Activated CD4-positive, alpha-beta memory T cell treated with anti-CD3 and anti-CD28 coated beads for 36 hours (primary cell): ENCODE data around the gene STARD7. TPM values are rescaled to one million over a fixed set of nuclear protein-coding genes. Genes with fewer than 3 reads are reported as not detected.

Experiments
- CTCF ChIA-PET: fragments of 350-600 bp; sonication (Branson Sonifier 250); formaldehyde crosslinking; loops from one replicate; lab custom pipeline; 2021; ENCODE audit warnings: antibody characterized with exemption, inconsistent platforms; lab: Charles Lee
- POLR2A ChIA-PET: fragments of 350-600 bp; sonication (Branson Sonifier 250); formaldehyde crosslinking; loops from one replicate; lab custom pipeline; 2021; ENCODE audit warnings: antibody characterized with exemption; lab: Charles Lee
- DNase-seq: peaks from one replicate; pipeline ENCODE4 v3.0.0-alpha.2; 2020
- H3K27ac Mint-ChIP-seq: one replicate; pipeline ENCODE4 v1.8.0; 2021; ENCODE audit warnings: mixed read lengths
- H3K27me3 Mint-ChIP-seq: one replicate; pipeline ENCODE4 v1.8.0; 2021; ENCODE audit warnings: mixed read lengths
- H3K36me3 Mint-ChIP-seq: one replicate; pipeline ENCODE4 v1.8.0; 2021; ENCODE audit warnings: mixed read lengths
- H3K4me1 Mint-ChIP-seq: one replicate; pipeline ENCODE4 v1.8.0; 2021; ENCODE audit warnings: low read depth, mixed read lengths
- H3K4me3 Mint-ChIP-seq: one replicate; pipeline ENCODE4 v1.8.0; 2021; ENCODE audit warnings: mild to moderate bottlenecking, mixed read lengths
- H3K9me3 Mint-ChIP-seq: one replicate; pipeline ENCODE4 v1.8.0; 2021; ENCODE audit warnings: mixed read lengths
- intact Hi-C: fragments of 100-400 bp; cut with micrococcal nuclease; formaldehyde crosslinking; loops from one replicate; pipeline ENCODE4 v1.15.1; 2023
- total RNA-seq, 2 experiments: library from RNA; stranded (reverse); gene quantifications; one replicate each; pipeline ENCODE4 v1.2.3, GENCODE V29; 2021

Gene STARD7
- total RNA-seq, 2 experiments from 2014 or later, result 173 to 181 TPM

- ChIA-PET CTCF (interaction anchor here (1.4 to 5.0 kb wide), 11 partner anchors 12 to 183 kb away, joined by 3 to 474 read pairs (median 19); partner anchors contain the start of genes ADRA2B, ASTL, DUSP2 and STARD7), POLR2A (interaction anchor here (4.1 to 4.2 kb wide), 2 partner anchors 32 to 38 kb away, joined by 46 to 61 read pairs; partner anchors contain the start of genes ASTL and DUSP2)
- Mint-ChIP-seq H3K9me3 (no peaks in the 10 kb centered on the region), H3K36me3 (no peaks in the 10 kb centered on the region), H3K4me3 (no peak overlapping the region), H3K27ac (no peak overlapping the region), H3K4me1 (peaks cover 19% of the 10 kb centered on the region), H3K27me3 (peaks cover 2% of the 10 kb centered on the region)
- DNase-seq, result no peak
- intact Hi-C loops, result no loop called here
Observed at GRCh38 chr2:96175951-96176350, 32.7 kb downstream of the STARD7 start.

DNA sequence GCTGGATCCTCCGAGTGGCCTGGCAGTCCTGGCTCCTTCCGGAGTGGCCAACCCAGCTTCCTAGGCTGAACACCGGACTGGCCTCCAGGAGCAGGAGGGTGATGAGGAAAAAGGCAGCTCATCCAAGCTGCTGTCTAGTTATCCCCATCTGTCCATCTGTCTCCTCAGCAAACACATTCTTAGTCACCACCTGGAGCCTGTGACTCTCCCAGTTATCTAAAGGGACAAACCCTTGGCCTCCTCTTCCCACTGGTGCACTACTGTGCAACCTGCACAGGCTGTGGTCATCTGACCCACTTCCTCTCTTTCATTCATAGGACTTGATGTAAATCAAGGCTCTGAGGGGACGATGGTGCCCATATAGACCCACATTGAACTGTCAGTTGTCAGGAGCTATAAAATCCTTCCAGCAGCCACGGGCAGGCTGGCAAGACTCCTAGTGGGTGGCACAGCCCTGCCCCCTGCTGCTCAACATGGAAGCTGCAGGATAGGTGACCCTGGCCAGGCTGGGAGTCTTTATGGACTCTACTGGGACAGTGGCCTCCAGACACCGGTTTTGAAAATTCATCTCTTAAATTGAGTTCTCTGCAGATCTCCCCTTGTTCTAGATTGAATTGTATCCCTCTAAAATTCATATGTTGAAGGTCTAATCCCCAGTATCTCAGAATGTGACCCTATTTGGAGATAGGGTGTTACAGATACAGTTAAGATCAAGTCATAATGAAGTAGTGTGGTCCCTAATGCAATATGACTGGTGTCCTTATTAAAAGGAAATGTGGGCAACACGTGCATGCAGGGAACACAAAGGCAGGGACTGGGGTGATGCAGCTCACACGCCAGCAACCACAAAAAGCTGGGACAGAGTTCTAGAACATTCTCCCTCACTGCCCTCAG, 34.1 kb downstream of the STARD7 start:
- peak overlapping the region; percentile 87 for H3K27ac Mint-ChIP-seq
- intact Hi-C loops, result loop anchor here (1.0 kb wide), 2 partner anchors 10 to 36 kb away; partner anchors contain the start of gene ASTL
- peaks cover 2% of the 10 kb centered on the region for H3K27me3 Mint-ChIP-seq
- ChIA-PET POLR2A (interaction anchor here (0.7 to 4.2 kb wide), 11 partner anchors 11 to 83 kb away, joined by 3 to 61 read pairs (median 6); partner anchors contain the start of genes ADRA2B, ASTL, DUSP2 and STARD7), CTCF (interaction anchor here (0.5 to 5.0 kb wide), 40 partner anchors 8 to 335 kb away, joined by 3 to 474 read pairs (median 6); partner anchors contain the start of genes ADRA2B, ANKRD36C, ASTL and DUSP2)
- DNase-seq, result peak; percentile 91
- peaks cover 19% of the 10 kb centered on the region for H3K4me1 Mint-ChIP-seq
- peak overlapping the region; percentile 48 for H3K4me3 Mint-ChIP-seq
- peaks cover 3% of the 10 kb centered on the region for H3K9me3 Mint-ChIP-seq
- no peaks in the 10 kb centered on the region for H3K36me3 Mint-ChIP-seq

GRCh38 chr2:96171831-96172230, 36.8 kb downstream of the STARD7 start:
- intact Hi-C loops, result no loop called here
- ChIA-PET CTCF (interaction anchor here (0.8 to 5.0 kb wide), 3 partner anchors 33 to 183 kb away, joined by 3 to 68 read pairs (median 13); partner anchors contain the start of genes ADRA2B and ASTL), POLR2A (no interaction called here)
- H3K36me3 Mint-ChIP-seq, result no peaks in the 10 kb centered on the region
- no peak overlapping the region for H3K4me3 Mint-ChIP-seq
- H3K4me1 Mint-ChIP-seq, result peaks cover 37% of the 10 kb centered on the region
- no peak for DNase-seq
- peaks cover 8% of the 10 kb centered on the region for H3K9me3 Mint-ChIP-seq
- no peak overlapping the region for H3K27ac Mint-ChIP-seq
- peaks cover 2% of the 10 kb centered on the region for H3K27me3 Mint-ChIP-seq

- Mint-ChIP-seq H3K4me3 (no peak overlapping the region), H3K36me3 (no peaks in the 10 kb centered on the region), H3K27ac (no peak overlapping the region), H3K27me3 (peaks cover 2% of the 10 kb centered on the region), H3K4me1 (peaks cover 41% of the 10 kb centered on the region), H3K9me3 (peaks cover 8% of the 10 kb centered on the region)
- ChIA-PET POLR2A (interaction anchor here (1.0 kb wide), 1 partner anchor 28 kb away, joined by 5 read pairs; no protein-coding TSS in a partner anchor), CTCF (interaction anchor here (2.6 kb wide), 1 partner anchor 32 kb away, joined by 13 read pairs; the partner anchor contains the start of gene ASTL)
- intact Hi-C loops, result no loop called here
- DNase-seq, result no peak
Observed at GRCh38 chr2:96170626-96171025, 38.0 kb downstream of the STARD7 start.

- H3K9me3 Mint-ChIP-seq, result peaks cover 8% of the 10 kb centered on the region
- ChIA-PET CTCF (interaction anchor here (2.6 kb wide), 1 partner anchor 31 kb away, joined by 13 read pairs; the partner anchor contains the start of gene ASTL), POLR2A (interaction anchor here (1.0 kb wide), 1 partner anchor 27 kb away, joined by 5 read pairs; no protein-coding TSS in a partner anchor)
- H3K36me3 Mint-ChIP-seq, result no peaks in the 10 kb centered on the region
- intact Hi-C loops, result no loop called here
- H3K27ac Mint-ChIP-seq, result no peak overlapping the region
- no peak overlapping the region for H3K4me3 Mint-ChIP-seq
- H3K27me3 Mint-ChIP-seq, result no peaks in the 10 kb centered on the region
- no peak for DNase-seq
- H3K4me1 Mint-ChIP-seq, result peaks cover 44% of the 10 kb centered on the region
Observed at GRCh38 chr2:96169868-96170507, 38.6 kb downstream of the STARD7 start.

DNA sequence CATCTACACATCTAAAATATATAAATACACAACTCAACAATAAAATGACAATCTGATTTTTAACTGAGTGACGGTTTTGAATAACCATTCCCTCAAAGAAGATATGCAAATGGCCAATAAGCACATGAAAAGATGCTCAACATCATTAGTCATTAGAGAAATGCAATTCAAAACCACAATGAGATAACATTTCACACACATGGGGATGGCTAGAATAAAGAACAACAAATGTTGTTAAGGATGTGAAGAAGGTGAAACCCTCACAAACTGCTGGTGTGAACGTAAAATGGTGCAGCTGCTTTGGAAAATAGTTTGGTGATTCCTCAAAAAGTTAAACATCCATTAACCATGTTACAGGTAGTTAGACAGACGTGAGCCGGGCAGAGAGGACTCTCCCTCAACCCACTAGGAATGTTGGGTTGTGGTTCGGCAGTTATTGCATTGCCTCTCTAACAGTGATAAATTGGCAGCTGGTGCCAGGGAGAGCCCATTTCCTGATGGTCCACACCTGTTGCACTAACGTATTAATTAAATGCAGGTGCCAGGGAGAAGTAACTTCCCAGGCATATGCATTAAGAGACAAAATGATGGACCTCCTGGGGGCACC, 41.1 kb downstream of the STARD7 start:
- intact Hi-C loops, result no loop called here
- peaks cover 57% of the 10 kb centered on the region for H3K4me1 Mint-ChIP-seq
- peak overlapping the region; percentile 28 for H3K27ac Mint-ChIP-seq

GRCh38 chr2:96164459-96165184, 44.0 kb downstream of the STARD7 start:
- ChIA-PET CTCF (interaction anchor here (1.1 to 5.2 kb wide), 7 partner anchors 10 to 172 kb away, joined by 3 to 39 read pairs (median 15); partner anchors contain the start of genes ASTL and DUSP2), POLR2A (interaction anchor here (0.8 to 3.8 kb wide), 6 partner anchors 10 to 173 kb away, joined by 3 to 173 read pairs (median 10); partner anchors contain the start of genes ANKRD36C, ASTL, DUSP2 and STARD7)
- peak; percentile 90 for DNase-seq
- Mint-ChIP-seq H3K27me3 (no peaks in the 10 kb centered on the region), H3K9me3 (peaks cover 13% of the 10 kb centered on the region), H3K27ac (peak overlapping the region; percentile 100), H3K4me3 (peak overlapping the region; percentile 87), H3K36me3 (peaks cover 4% of the 10 kb centered on the region), H3K4me1 (peaks cover 72% of the 10 kb centered on the region)
- intact Hi-C loops, result loop anchor here (1.0 to 5.0 kb wide), 6 partner anchors 8 to 178 kb away; no protein-coding TSS in a partner anchor

More for the DNA sequence above, 41.1 kb downstream of the STARD7 start:
- Mint-ChIP-seq H3K27me3 (no peaks in the 10 kb centered on the region), H3K9me3 (peaks cover 8% of the 10 kb centered on the region), H3K4me3 (no peak overlapping the region), H3K36me3 (no peaks in the 10 kb centered on the region)
- no peak for DNase-seq
- POLR2A ChIA-PET, result interaction anchor here (1.6 kb wide), 1 partner anchor 10 kb away, joined by 3 read pairs; no protein-coding TSS in a partner anchor
- CTCF ChIA-PET, result interaction anchor here (1.7 kb wide), 1 partner anchor 29 kb away, joined by 8 read pairs; no protein-coding TSS in a partner anchor

GRCh38 chr2:96163768-96164429, 44.7 kb downstream of the STARD7 start:
- peaks cover 8% of the 10 kb centered on the region for H3K9me3 Mint-ChIP-seq
- H3K4me1 Mint-ChIP-seq, result peaks cover 75% of the 10 kb centered on the region
- ChIA-PET POLR2A (interaction anchor here (0.8 to 3.8 kb wide), 6 partner anchors 10 to 172 kb away, joined by 3 to 173 read pairs (median 10); partner anchors contain the start of genes ANKRD36C, ASTL, DUSP2 and STARD7), CTCF (interaction anchor here (1.1 to 5.2 kb wide), 7 partner anchors 11 to 171 kb away, joined by 3 to 39 read pairs (median 15); partner anchors contain the start of genes ASTL and DUSP2)
- DNase-seq, result peak; percentile 93
- peak overlapping the region; percentile 87 for H3K4me3 Mint-ChIP-seq
- peak overlapping the region; percentile 100 for H3K27ac Mint-ChIP-seq
- intact Hi-C loops, result loop anchor here (1.0 to 5.0 kb wide), 6 partner anchors 8 to 178 kb away; no protein-coding TSS in a partner anchor
- peaks cover 7% of the 10 kb centered on the region for H3K36me3 Mint-ChIP-seq
- H3K27me3 Mint-ChIP-seq, result no peaks in the 10 kb centered on the region

DNA sequence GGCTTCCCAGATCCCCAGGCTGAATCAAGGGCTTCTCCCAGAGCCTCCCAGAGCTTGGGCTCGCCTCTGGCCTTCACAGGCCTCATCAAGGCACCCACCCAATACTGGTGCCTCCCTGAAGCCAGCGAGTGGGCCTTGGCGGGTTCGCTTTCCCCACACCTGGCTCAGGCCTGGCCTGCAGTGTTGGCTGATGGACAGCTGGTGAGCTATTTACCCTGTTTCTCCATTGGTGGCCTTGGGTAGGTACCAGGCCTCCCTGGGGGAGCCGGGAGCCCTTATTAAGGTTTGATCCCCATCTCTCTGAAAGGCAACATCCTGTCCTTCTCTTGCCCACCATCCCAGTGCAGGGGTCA, 45.2 kb downstream of the STARD7 start:
- intact Hi-C loops, result loop anchor here (5.0 kb wide), 2 partner anchors 159 to 179 kb away; no protein-coding TSS in a partner anchor

More for the DNA sequence above, 45.2 kb downstream of the STARD7 start:
- H3K27ac Mint-ChIP-seq, result peak overlapping the region; percentile 100
- H3K4me1 Mint-ChIP-seq, result peaks cover 78% of the 10 kb centered on the region
- H3K4me3 Mint-ChIP-seq, result peak overlapping the region; percentile 87
- peaks cover 8% of the 10 kb centered on the region for H3K9me3 Mint-ChIP-seq
- DNase-seq, result no peak
- no peaks in the 10 kb centered on the region for H3K27me3 Mint-ChIP-seq
- CTCF ChIA-PET, result interaction anchor here (1.0 to 5.2 kb wide), 7 partner anchors 11 to 171 kb away, joined by 4 to 39 read pairs (median 15); partner anchors contain the start of genes ASTL and DUSP2
- POLR2A ChIA-PET, result interaction anchor here (0.8 to 3.8 kb wide), 6 partner anchors 11 to 172 kb away, joined by 3 to 173 read pairs (median 10); partner anchors contain the start of genes ANKRD36C, ASTL, DUSP2 and STARD7
- peaks cover 7% of the 10 kb centered on the region for H3K36me3 Mint-ChIP-seq
